Measurements from ENCODE around the gene CNTNAP5. TPM values are rescaled to one million over a fixed set of nuclear protein-coding genes. Genes with fewer than 3 reads are reported as not detected.

The CNTNAP5 gene
- total and polyA plus RNA-seq, 2 donors (not counting 3 experiments of a cell fraction or from before 2014, with no cell fraction given), result not detected

GRCh38 chr2:124272261-124272841 is 247.3 kb downstream of the CNTNAP5 start:
- no TSS peak for BruUV-seq (replicated peaks)
- ChIA-PET CTCF (no interaction called here), POLR2A (no interaction called here)
- Histone ChIP-seq H3K4me3 (replicated peaks in 1 of 3; ENCODE audit: insufficient read depth in 1 of 3, low read depth in 1 of 3, low read length in 3 of 3) (no peak overlapping the region), H3K79me2 (ENCODE audit: control insufficient read depth, insufficient read depth, low read length) (no peaks in the 10 kb centered on the region), H3K9me3 (replicated peaks; ENCODE audit: control insufficient read depth, insufficient read depth, low read length) (peaks cover 7% of the 10 kb centered on the region), H3K27me3 (ENCODE audit: control insufficient read depth in 2 of 2, insufficient read depth in 2 of 2, low read length in 2 of 2) (no peaks in the 10 kb centered on the region), H2AFZ (ENCODE audit: low read depth, low read length) (no peak overlapping the region), H3K4me2 (ENCODE audit: insufficient read depth, low read length) (no peak overlapping the region), H3K9ac (replicated peaks; ENCODE audit: extremely low read depth, insufficient read depth, low read length) (no peak overlapping the region), H3K36me3 (ENCODE audit: control insufficient read depth in 2 of 2, extremely low read depth in 1 of 2, insufficient read depth in 2 of 2, low read length in 2 of 2) (no peaks in the 10 kb centered on the region), H3K9me1 (replicated peaks; ENCODE audit: control insufficient read depth, extremely low read depth, insufficient read depth, low read length) (no peaks in the 10 kb centered on the region), H3K27ac (ENCODE audit: insufficient read depth, low read depth, low read length) (no peak overlapping the region), H4K20me1 (replicated peaks; ENCODE audit: control insufficient read depth, extremely low read depth, insufficient read depth, low read length) (no peaks in the 10 kb centered on the region), H3K4me1 (ENCODE audit: control insufficient read depth, extremely low read depth, insufficient read depth, low read length) (no peaks in the 10 kb centered on the region)
- intact Hi-C loops (cut with micrococcal nuclease), result no loop called here
- TF ChIP-seq JUN (IDR thresholded peaks at IDR 0.05; ENCODE audit: borderline replicate concordance, insufficient read depth, insufficient read length, low read depth) (no peak), MAX (IDR thresholded peaks at IDR 0.05; ENCODE audit: insufficient read depth, insufficient read length) (no peak), CTCF (IDR thresholded peaks at IDR 0.05; ENCODE audit: extremely low read depth in 1 of 2, insufficient read depth in 1 of 2, low read depth in 1 of 2, low read length in 2 of 2) (no peak), GATA2 (IDR thresholded peaks at IDR 0.05; ENCODE audit: insufficient read depth, insufficient read length, low read depth, low read length) (no peak), EZH2 (IDR thresholded peaks at IDR 0.05; ENCODE audit: borderline replicate concordance, low read depth, low read length, severe bottlenecking) (no peak), FOS (IDR thresholded peaks at IDR 0.05; ENCODE audit: borderline replicate concordance, insufficient read depth, low read length) (no peak), POLR2AphosphoS5 (IDR thresholded peaks at IDR 0.05; ENCODE audit: insufficient read depth, low read depth, low read length) (no peak), MYC (IDR thresholded peaks at IDR 0.05; ENCODE audit: low read depth, low read length) (no peak), POLR2A (IDR thresholded peaks at IDR 0.05; ENCODE audit: low read depth, low read length) (no peak)
- no peak for DNase-seq (ENCODE audit: low read depth, low spot score)
- dilution Hi-C loops (cut with MboI; ENCODE audit: extremely low pct_ligation_motif_present, low sequenced_read_pairs), result no loop called here
- no peak for FAIRE-seq

Measured in endothelial cell of umbilical vein (primary cell).